ENCODE results near the gene FYTTD1.

Gene FYTTD1

DNA sequence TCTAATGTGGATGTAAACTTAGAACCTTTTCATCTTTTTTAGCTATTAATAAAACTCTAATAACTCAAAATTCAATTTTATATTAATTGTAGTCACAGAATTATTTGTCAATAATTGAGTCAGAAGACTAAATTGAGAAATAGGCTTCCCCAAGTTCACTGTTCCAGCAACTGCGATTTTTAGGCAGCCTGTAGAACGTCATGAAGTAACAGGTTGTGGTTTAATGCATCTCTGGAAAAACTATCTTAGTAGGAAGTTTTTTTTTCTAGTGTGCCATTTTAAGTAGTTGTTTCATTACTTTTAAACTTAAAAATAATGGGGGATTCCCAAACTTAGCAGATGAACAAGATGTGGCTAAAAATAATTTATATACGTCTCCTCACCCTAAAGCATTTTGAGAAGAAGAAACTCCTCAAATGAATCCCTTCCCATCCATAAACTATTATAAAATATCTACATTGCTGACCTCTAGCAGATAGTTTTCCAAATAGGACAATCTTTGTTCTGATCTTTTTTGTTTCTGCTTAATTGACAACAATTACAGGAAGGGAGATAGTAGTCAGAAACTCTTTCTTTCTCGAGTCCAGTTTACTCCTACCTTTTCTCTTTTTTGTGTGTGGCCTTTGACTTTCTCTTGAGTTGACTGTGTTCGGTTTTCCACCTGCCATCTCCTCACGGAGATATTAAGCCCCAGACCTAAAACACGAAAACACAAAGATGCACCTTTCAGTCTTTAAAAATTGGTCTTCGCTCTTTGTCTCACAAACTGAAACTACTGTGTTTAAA is 84.4 kb downstream of the FYTTD1 start:
- no peak for DNase-seq (ENCODE audit: low read depth)

DNA sequence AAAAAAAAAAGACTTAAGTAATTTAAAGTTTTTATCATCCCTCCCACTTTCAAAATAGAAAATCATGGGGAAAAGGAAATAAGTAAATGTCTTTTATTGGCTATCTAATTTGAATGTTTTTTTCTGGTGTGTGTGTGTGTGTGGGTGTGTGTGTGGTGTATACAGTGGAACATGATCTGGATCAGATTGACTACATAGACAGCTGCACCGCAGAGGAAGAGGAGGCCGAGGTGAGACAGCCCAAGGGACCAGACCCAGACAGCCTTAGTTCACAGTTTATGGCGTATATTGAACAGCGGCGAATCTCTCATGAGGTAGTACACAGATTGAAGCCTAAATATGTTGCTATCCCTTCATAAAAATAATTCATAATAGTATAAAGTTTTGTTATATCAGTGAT is 85.8 kb downstream of the FYTTD1 start:
- DNase-seq (ENCODE audit: low read depth) = no peak

DNA sequence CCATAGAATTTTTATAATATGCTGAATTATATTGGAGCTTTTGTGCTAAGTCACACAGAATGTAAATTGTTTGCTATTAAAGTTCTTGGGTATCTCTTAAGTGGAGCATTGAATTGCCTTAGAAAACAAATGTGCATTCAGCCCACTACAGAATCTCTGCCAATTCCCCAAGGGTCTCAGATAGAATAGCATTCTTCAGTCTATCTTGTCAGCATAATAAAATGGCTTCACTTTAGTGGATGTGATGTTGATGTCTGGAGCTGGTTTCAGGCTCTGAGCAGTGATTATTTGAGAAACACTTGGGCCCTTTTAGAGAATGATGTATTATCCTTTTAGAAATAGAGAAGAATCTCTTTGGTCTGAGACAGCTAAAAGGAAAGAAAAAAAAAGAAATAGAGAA is 86.6 kb downstream of the FYTTD1 start:
- no peak for DNase-seq (ENCODE audit: low read depth)
